GM18499 (cell line): Measurements from ENCODE around the gene TMEM258.

Source experiments
- ATAC-seq: cut with Tn5 transposase; IDR thresholded peaks from one replicate; pipeline ENCODE4 v1.9.1; 2021; ENCODE audit warnings: moderate number of reproducible peaks; ENCODE audit not compliant: insufficient read depth, unreplicated experiment

TMEM258 gene

GRCh38 chr11:61745781-61746441 lies 46.5 kb downstream of the TMEM258 start:
- no peak for ATAC-seq

GRCh38 chr11:61744609-61745156 lies 47.7 kb downstream of the TMEM258 start:
- ATAC-seq: no peak

- ATAC-seq: no peak
These were observed 48.2 kb downstream of the TMEM258 start for GRCh38 chr11:61744181-61744580.

DNA sequence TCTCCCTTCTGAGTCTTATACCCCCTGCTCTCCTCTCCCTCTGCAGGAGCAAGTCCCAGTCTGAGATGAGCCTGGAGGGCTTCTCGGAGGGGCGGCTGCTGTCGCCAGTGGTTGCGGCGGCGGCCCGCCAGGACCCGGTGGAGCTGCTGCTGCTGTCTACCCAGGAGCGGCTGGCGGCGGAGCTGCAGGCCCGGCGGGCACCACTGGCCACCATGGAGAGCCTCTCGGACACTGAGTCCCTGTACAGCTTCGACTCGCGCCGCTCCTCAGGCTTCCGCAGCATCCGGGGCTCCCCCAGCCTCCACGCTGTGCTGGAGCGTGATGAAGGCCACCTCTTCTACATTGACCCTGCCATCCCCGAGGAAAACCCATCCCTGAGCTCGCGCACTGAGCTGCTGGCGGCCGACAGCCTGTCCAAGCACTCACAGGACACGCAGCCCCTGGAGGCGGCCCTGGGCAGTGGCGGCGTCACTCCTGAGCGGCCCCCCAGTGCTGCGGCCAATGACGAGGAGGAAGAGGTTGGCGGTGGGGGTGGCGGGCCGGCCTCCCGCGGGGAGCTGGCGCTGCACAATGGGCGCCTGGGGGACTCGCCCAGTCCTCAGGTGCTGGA lies 48.8 kb downstream of the TMEM258 start:
- no peak for ATAC-seq

DNA sequence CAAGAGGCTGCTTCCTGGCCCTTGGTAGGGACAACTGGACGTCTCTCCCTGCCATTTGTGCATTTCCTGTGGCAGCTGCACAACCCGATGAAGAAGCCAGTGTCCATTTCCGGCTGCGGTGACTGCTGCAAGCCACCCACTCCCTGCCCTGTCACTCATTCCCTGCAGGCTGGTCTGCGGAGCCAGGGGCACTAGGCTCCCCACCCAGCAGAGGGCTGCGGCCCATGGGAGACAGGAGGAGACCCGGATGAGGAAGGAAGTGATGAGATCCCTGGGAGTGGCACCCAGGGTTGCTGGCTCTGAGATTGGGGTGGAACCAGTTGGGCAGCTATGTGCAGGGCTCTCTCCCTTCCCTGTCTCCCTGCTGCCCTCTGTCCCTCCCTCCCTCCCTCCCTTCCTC lies 50.0 kb downstream of the TMEM258 start:
- ATAC-seq: no peak

DNA sequence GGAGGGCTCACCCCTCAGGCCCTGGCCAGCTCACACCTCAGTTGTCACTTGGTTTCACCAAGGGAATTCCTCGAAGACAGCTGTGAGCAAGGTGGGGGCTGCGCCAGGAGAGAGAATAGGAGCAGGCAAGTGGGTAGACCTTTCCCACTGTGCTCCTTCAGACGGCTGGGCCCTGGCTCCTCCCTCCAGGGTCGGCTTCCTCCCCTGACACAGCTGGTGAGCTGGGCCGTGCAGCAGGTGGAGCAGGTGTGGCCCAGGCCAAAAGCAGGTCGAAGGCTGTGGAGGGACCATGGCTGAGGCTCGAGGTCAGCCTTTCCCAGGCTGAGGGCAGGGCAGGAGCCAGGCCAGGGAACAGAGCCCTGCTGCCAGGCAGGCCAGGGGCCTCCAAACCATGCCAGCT lies 52.4 kb downstream of the TMEM258 start:
- ATAC-seq: no peak

DNA sequence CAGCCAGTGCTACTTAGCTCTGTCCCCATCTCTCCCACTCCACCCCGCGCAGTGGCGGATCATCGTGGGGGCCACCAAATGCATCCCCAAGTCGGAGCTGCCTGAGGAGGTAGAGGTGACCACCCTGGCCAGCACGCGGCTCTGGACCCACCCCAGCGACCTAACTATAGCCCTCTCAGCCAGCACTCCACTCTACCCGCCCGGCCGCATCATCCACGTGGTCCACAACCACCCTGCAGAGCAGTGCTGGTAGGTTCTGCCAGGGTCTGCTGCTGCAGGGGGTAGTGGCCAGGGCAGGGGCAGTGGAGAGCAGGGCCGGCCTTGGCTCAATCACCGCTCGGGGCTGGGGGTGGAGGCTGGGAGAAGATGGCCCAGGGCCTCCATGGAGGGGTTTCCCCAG lies 53.0 kb downstream of the TMEM258 start:
- ATAC-seq: no peak
